ENCODE data around the gene GLRA1.

DNA sequence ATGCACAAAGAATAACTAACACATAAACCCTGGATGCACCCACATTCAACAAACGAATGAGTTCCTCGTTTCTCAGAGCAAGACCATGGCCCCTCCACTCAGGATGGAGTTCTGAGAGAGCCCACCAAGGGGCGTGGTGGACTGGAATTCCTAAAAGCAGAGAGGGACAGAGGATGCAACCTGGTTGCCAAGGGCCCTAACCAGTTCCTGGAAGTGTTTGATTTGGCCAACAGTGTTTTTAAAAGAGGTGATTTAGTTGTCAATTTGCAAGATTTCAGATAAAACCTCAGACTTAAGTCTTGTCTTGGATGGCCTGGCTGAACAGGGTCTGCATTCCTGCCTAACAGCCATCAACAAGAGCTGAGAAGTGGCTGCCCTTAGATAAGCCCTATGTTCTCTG is 34.4 kb downstream of the GLRA1 start:
- TF ChIP-seq EZH2phosphoT487 (IDR thresholded peaks at IDR 0.05; ENCODE audit: insufficient read depth, low read depth) (no peak), EZH2 (IDR thresholded peaks at IDR 0.05; ENCODE audit: insufficient read depth, poor library complexity, severe bottlenecking) (no peak)

All from GM23248 (cell line).